Endothelial cell of umbilical vein (primary cell): Measurements from ENCODE around the gene MCCD1. TPM values are rescaled to one million over a fixed set of nuclear protein-coding genes. Genes with fewer than 3 reads are reported as not detected.

Experiments used
- BruUV-seq: library from RNA; stranded (reverse); fragments of 400-500 nt; replicated peaks from 2 replicates; lab custom pipeline; 2021; lab: Mats Ljungman, UMichigan
- CTCF ChIA-PET: fragments of 300-600, 350-600 bp; sonication (Branson Sonifier 250); formaldehyde crosslinking; loops from one replicate; lab custom pipeline; 2021; ENCODE audit warnings: antibody characterized with exemption, inconsistent platforms; lab: Charles Lee
- POLR2A ChIA-PET: fragments of 300-600, 350-600 bp; sonication (Branson Sonifier 250); formaldehyde crosslinking; loops from one replicate; lab custom pipeline; 2021; ENCODE audit warnings: antibody characterized with exemption, inconsistent platforms; lab: Charles Lee
- DNase-seq: peaks from one replicate; pipeline ENCODE4 v3.0.0-alpha.2; 2011; ENCODE audit warnings: low read depth, low spot score
- FAIRE-seq: peaks from 2 replicates; lab custom pipeline; 2011; peaks lifted over from hg19 to GRCh38; lab: Jason Lieb, UNC
- H2AFZ ChIP-seq: 2 replicates; pipeline ENCODE4 v1.6.0; 2012; ENCODE audit warnings: low read depth, low read length, control low read depth, inconsistent platforms
- H3K27ac ChIP-seq: 2 replicates; pipeline ENCODE4 v1.5.1; 2011; ENCODE audit warnings: low read depth, mild to moderate bottlenecking, control low read depth, low read length, moderate library complexity; ENCODE audit not compliant: insufficient read depth
- H3K27me3 ChIP-seq, 2 experiments: 2 replicates each; pipeline versions ENCODE4 v1.6.0 to v1.6.1; 2011; ENCODE audit warnings: low read length in 2 of 2, mixed read lengths in 1 of 2; ENCODE audit not compliant: control insufficient read depth in 2 of 2, insufficient read depth in 2 of 2
- H3K36me3 ChIP-seq, 2 experiments: 2 replicates in 1 of 2; 3 replicates in 1 of 2; pipeline ENCODE4 v1.5.1; 2011; ENCODE audit warnings: low read length in 2 of 2, mild to moderate bottlenecking in 1 of 2, moderate library complexity in 1 of 2; ENCODE audit not compliant: control insufficient read depth in 2 of 2, insufficient read depth in 2 of 2; ENCODE audit errors: extremely low read depth in 1 of 2
- H3K4me1 ChIP-seq: 3 replicates; pipeline ENCODE4 v1.5.1; 2011; ENCODE audit warnings: mild to moderate bottlenecking, low read length; ENCODE audit not compliant: control insufficient read depth, insufficient read depth; ENCODE audit errors: extremely low read depth
- H3K4me2 ChIP-seq: 2 replicates; pipeline ENCODE4 v1.6.1; 2011; ENCODE audit warnings: low read length, control low read depth, mixed read lengths; ENCODE audit not compliant: insufficient read depth
- H3K4me3 ChIP-seq, 3 experiments: fragments of 200-600 bp in 1 of 3; sonication (generic), shearing (Covaris generic) in 1 of 3; replicated peaks in 1 of 3; 2 replicates each; pipeline ENCODE4 v1.5.1; 2011 to 2016; ENCODE audit warnings: control low read depth in 3 of 3, low read length in 3 of 3, mild to moderate bottlenecking in 2 of 3, inconsistent platforms in 1 of 3, low read depth in 1 of 3, moderate library complexity in 1 of 3; ENCODE audit not compliant: insufficient read depth in 1 of 3
- H3K79me2 ChIP-seq: 2 replicates; pipeline ENCODE4 v1.6.0; 2012; ENCODE audit warnings: low read length, inconsistent platforms; ENCODE audit not compliant: control insufficient read depth, insufficient read depth
- H3K9ac ChIP-seq: replicated peaks from 2 replicates; pipeline ENCODE3; 2011; ENCODE audit warnings: low read length, control low read depth; ENCODE audit not compliant: insufficient read depth; ENCODE audit errors: extremely low read depth
- H3K9me1 ChIP-seq: replicated peaks from 3 replicates; pipeline ENCODE4 v1.6.0; 2011; ENCODE audit warnings: mild to moderate bottlenecking, low read length; ENCODE audit not compliant: control insufficient read depth, insufficient read depth; ENCODE audit errors: extremely low read depth
- H3K9me3 ChIP-seq: replicated peaks from 2 replicates; pipeline ENCODE4 v1.5.1; 2012; ENCODE audit warnings: low read length, inconsistent platforms; ENCODE audit not compliant: control insufficient read depth, insufficient read depth
- H4K20me1 ChIP-seq: replicated peaks from 2 replicates; pipeline ENCODE3; 2011; ENCODE audit warnings: mild to moderate bottlenecking, low read length; ENCODE audit not compliant: control insufficient read depth, insufficient read depth; ENCODE audit errors: extremely low read depth
- JUN ChIP-seq: IDR thresholded peaks from 2 replicates; pipeline ENCODE4 v1.6.1; 2011; ENCODE audit warnings: borderline replicate concordance, low read depth; ENCODE audit not compliant: insufficient read length, insufficient read depth
- POLR2A ChIP-seq: IDR thresholded peaks from 2 replicates; pipeline ENCODE4 v1.6.1; 2012; ENCODE audit warnings: low read depth, mild to moderate bottlenecking, control low read depth, low read length
- POLR2AphosphoS5 ChIP-seq: IDR thresholded peaks from 2 replicates; pipeline ENCODE4 v1.6.1; 2012; ENCODE audit warnings: low read depth, mild to moderate bottlenecking, control low read depth, low read length, moderate library complexity; ENCODE audit not compliant: insufficient read depth
- dilution Hi-C: fragments of 300-500 bp; cut with MboI; formaldehyde crosslinking; loops from one replicate; pipeline ENCODE4 v1.15.0; 2019; ENCODE audit warnings: low sequenced_read_pairs; ENCODE audit not compliant: extremely low pct_ligation_motif_present
- intact Hi-C: fragments of 100-400 bp; cut with micrococcal nuclease; formaldehyde crosslinking; loops from one replicate; pipeline ENCODE4 v1.10.0; 2022
- polyA plus RNA-seq, 4 experiments: library from polyadenylated mRNA; depleted of rRNA in 3 of 4; stranded (reverse) in 3 of 4; unstranded in 1 of 4; fragments of >200 nt; gene quantifications; 2 replicates each; pipeline versions ENCODE4 v1.2.1 to v1.2.3, GENCODE V29; 2011 to 2012; ENCODE audit warnings: missing spikeins in 1 of 4
- total RNA-seq: library from RNA; stranded (reverse); gene quantifications from 2 replicates; pipeline ENCODE4 v1.2.3, GENCODE V29; 2021
- TF ChIP-seq, protein P1 (sequence below), 2 donors: IDR thresholded peaks; 1 replicate in 1 of 2; 2 replicates in 1 of 2; pipeline ENCODE4 v1.5.1; 2011; ENCODE audit warnings: low read length in 2 of 2, mild to moderate bottlenecking in 2 of 2, moderate library complexity in 2 of 2, control low read depth in 1 of 2, inconsistent platforms in 1 of 2, low read depth in 1 of 2; ENCODE audit not compliant: insufficient read depth in 1 of 2; ENCODE audit errors: extremely low read depth in 1 of 2
- TF ChIP-seq, protein P2 (sequence below): IDR thresholded peaks from 2 replicates; pipeline ENCODE4 v1.6.1; 2011; ENCODE audit not compliant: insufficient read depth, insufficient read length

MCCD1 gene
- total and polyA plus RNA-seq, 2 donors (not counting 3 experiments of a cell fraction or from before 2014, with no cell fraction given), result not detected

DNA sequence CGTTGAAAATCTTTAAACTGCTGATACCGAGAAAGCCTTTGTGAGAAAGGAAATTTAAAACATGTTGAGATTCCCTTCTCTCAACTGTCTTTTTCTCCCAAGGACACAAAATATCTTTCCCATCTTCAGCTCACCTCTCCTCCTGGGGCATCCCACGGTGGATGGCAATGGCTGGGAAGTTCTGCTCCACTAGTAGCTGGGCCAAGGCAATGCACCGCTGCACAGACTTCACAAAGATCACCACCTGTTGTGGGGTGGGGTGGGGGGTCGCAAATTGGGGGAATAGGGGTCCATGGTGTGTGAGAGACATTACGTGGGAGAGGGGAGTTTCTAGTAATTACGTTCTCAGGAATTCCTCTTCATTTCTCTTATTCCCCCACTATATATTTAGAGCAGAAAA lies 2.4 kb downstream of the MCCD1 start:
- CTCF ChIA-PET, result interaction anchor here (1.0 to 1.6 kb wide), 4 partner anchors 10 to 50 kb away, joined by 3 to 7 read pairs (median 4); partner anchors contain the start of gene DDX39B
- BruUV-seq, result no TSS peak

More for the DNA sequence above, 2.4 kb downstream of the MCCD1 start:
- no peak overlapping the region for H2AFZ ChIP-seq
- H3K9me1 ChIP-seq, result no peaks in the 10 kb centered on the region
- POLR2A ChIA-PET, result interaction anchor here (1.6 kb wide), 1 partner anchor 36 kb away, joined by 4 read pairs; no protein-coding TSS in a partner anchor
- TF ChIP-seq POLR2A, result no peak
- TF ChIP-seq JUN, result no peak
- TF ChIP-seq, protein P1, sequence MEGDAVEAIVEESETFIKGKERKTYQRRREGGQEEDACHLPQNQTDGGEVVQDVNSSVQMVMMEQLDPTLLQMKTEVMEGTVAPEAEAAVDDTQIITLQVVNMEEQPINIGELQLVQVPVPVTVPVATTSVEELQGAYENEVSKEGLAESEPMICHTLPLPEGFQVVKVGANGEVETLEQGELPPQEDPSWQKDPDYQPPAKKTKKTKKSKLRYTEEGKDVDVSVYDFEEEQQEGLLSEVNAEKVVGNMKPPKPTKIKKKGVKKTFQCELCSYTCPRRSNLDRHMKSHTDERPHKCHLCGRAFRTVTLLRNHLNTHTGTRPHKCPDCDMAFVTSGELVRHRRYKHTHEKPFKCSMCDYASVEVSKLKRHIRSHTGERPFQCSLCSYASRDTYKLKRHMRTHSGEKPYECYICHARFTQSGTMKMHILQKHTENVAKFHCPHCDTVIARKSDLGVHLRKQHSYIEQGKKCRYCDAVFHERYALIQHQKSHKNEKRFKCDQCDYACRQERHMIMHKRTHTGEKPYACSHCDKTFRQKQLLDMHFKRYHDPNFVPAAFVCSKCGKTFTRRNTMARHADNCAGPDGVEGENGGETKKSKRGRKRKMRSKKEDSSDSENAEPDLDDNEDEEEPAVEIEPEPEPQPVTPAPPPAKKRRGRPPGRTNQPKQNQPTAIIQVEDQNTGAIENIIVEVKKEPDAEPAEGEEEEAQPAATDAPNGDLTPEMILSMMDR (IDR thresholded peaks at IDR 0.05; ENCODE audit: extremely low read depth in 1 of 2, insufficient read depth in 1 of 2, low read depth in 1 of 2, low read length in 2 of 2), result no peak
- TF ChIP-seq POLR2AphosphoS5, result no peak
- TF ChIP-seq, protein P2, sequence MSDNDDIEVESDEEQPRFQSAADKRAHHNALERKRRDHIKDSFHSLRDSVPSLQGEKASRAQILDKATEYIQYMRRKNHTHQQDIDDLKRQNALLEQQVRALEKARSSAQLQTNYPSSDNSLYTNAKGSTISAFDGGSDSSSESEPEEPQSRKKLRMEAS, result no peak
- H3K79me2 ChIP-seq, result peaks cover 30% of the 10 kb centered on the region
- no peaks in the 10 kb centered on the region for H4K20me1 ChIP-seq
- H3K27ac ChIP-seq, result no peak overlapping the region
- intact Hi-C loops (no loop called here), dilution Hi-C loops (no loop called here)
- H3K9ac ChIP-seq, result no peak overlapping the region
- peaks cover 12% of the 10 kb centered on the region for H3K4me1 ChIP-seq
- H3K4me3 ChIP-seq, result no peak overlapping the region
- H3K4me2 ChIP-seq, result no peak overlapping the region
- no peaks in the 10 kb centered on the region for H3K27me3 ChIP-seq
- no peaks in the 10 kb centered on the region for H3K9me3 ChIP-seq
- peaks cover 33 to 50% of the 10 kb centered on the region in 2 experiments for H3K36me3 ChIP-seq
- no peak for FAIRE-seq
- no peak for DNase-seq
